Neural progenitor cell (in vitro differentiated cells): Measurements from ENCODE around the gene NGFR. TPM values are rescaled to one million over a fixed set of nuclear protein-coding genes. Genes with fewer than 3 reads are reported as not detected.
A peak's percentile ranks its signal among the peaks of the same experiment; 100 is the strongest.

Source experiments
- DNase-seq: peaks from one replicate; pipeline ENCODE4 v3.0.0-alpha.2; 2016; ENCODE audit warnings: low spot score
- H2AFZ ChIP-seq: fragments of 200-600 bp; sonication (generic); replicated peaks from 2 replicates; pipeline ENCODE4 v1.6.1; 2016; ENCODE audit warnings: antibody characterized with exemption
- H3F3A ChIP-seq: fragments of 200-600 bp; sonication (generic); 2 replicates; pipeline ENCODE4 v1.6.1; 2016; ENCODE audit warnings: antibody characterized with exemption, low read depth
- H3K27ac ChIP-seq: fragments of 200-600 bp; sonication (generic); 2 replicates; pipeline ENCODE4 v1.5.1; 2016; ENCODE audit warnings: mild to moderate bottlenecking
- H3K27me3 ChIP-seq: fragments of 200-600 bp; sonication (generic); 2 replicates; pipeline ENCODE4 v1.6.1; 2016; ENCODE audit warnings: mild to moderate bottlenecking, moderate library complexity
- H3K36me3 ChIP-seq: fragments of 200-600 bp; sonication (generic); 2 replicates; pipeline ENCODE4 v1.5.1; 2016
- H3K4me1 ChIP-seq: fragments of 200-600 bp; sonication (generic); 2 replicates; pipeline ENCODE4 v1.6.1; 2016; ENCODE audit warnings: mixed run types
- H3K4me2 ChIP-seq: fragments of 200-600 bp; sonication (generic); 2 replicates; pipeline ENCODE4 v1.6.1; 2016
- H3K4me3 ChIP-seq: fragments of 200-600 bp; sonication (generic); 2 replicates; pipeline ENCODE4 v1.5.1; 2016
- H3K79me2 ChIP-seq: fragments of 200-600 bp; sonication (generic); 2 replicates; pipeline ENCODE4 v1.6.1; 2016; ENCODE audit warnings: low read depth
- H3K9ac ChIP-seq: fragments of 200-600 bp; sonication (generic); 2 replicates; pipeline ENCODE4 v1.6.1; 2016
- H3K9me3 ChIP-seq: fragments of 200-600 bp; sonication (generic); 2 replicates; pipeline ENCODE4 v1.5.1; 2016; ENCODE audit warnings: low read depth
- H4K20me1 ChIP-seq: fragments of 200-600 bp; sonication (generic); 2 replicates; pipeline ENCODE4 v1.6.1; 2016; ENCODE audit warnings: low read depth
- H3K27ac Mint-ChIP-seq: 3 replicates; pipeline ENCODE4 v1.8.0; 2021; ENCODE audit warnings: mixed read lengths
- H3K27me3 Mint-ChIP-seq: 2 replicates; pipeline ENCODE4 v1.8.0; 2022; ENCODE audit warnings: low read depth, mild to moderate bottlenecking, inconsistent platforms, moderate library complexity, mixed read lengths; ENCODE audit not compliant: insufficient read depth
- H3K36me3 Mint-ChIP-seq: 3 replicates; pipeline ENCODE4 v1.8.0; 2021; ENCODE audit warnings: mixed read lengths
- H3K4me1 Mint-ChIP-seq: 3 replicates; pipeline ENCODE4 v1.8.0; 2021; ENCODE audit warnings: mixed read lengths
- H3K4me3 Mint-ChIP-seq: 3 replicates; pipeline ENCODE4 v1.8.0; 2021; ENCODE audit warnings: mild to moderate bottlenecking, moderate library complexity, mixed read lengths
- H3K9me3 Mint-ChIP-seq: 3 replicates; pipeline ENCODE4 v1.8.0; 2020; ENCODE audit warnings: mixed read lengths
- EZH2 ChIP-seq: fragments of 200-600 bp; sonication (generic); IDR thresholded peaks from 2 replicates; pipeline ENCODE4 v1.6.1; 2017; ENCODE audit warnings: antibody characterized with exemption, mild to moderate bottlenecking, moderate library complexity
- EZH2phosphoT487 ChIP-seq: fragments of 200-600 bp; sonication (generic); IDR thresholded peaks from 2 replicates; pipeline ENCODE4 v1.6.1; 2017; ENCODE audit warnings: antibody characterized with exemption
- total RNA-seq: library from RNA; depleted of rRNA; stranded (reverse); fragments of >200 nt; gene quantifications from 2 replicates; pipeline ENCODE4 v1.2.3, GENCODE V29; 2015; ENCODE audit warnings: low replicate concordance
- TF ChIP-seq, protein P1 (sequence below): fragments of 200-600 bp; sonication (generic); IDR thresholded peaks from 2 replicates; pipeline ENCODE4 v1.5.1; 2017; ENCODE audit warnings: antibody characterized with exemption, mild to moderate bottlenecking

The NGFR gene
- total RNA-seq, 1 donor from 2014 or later, result 6.6 TPM

- Histone ChIP-seq H3K9me3 (no peaks in the 10 kb centered on the region), H3K4me2 (no peak overlapping the region), H4K20me1 (no peaks in the 10 kb centered on the region), H3K79me2 (no peaks in the 10 kb centered on the region), H3K4me1 (peaks cover 24% of the 10 kb centered on the region), H3K27ac (no peak overlapping the region), H3K9ac (no peak overlapping the region), H3K27me3 (peaks cover 3% of the 10 kb centered on the region), H3K36me3 (no peaks in the 10 kb centered on the region), H2AFZ (no peak overlapping the region), H3K4me3 (no peak overlapping the region), H3F3A (peaks cover 13% of the 10 kb centered on the region)
- TF ChIP-seq, protein P1, sequence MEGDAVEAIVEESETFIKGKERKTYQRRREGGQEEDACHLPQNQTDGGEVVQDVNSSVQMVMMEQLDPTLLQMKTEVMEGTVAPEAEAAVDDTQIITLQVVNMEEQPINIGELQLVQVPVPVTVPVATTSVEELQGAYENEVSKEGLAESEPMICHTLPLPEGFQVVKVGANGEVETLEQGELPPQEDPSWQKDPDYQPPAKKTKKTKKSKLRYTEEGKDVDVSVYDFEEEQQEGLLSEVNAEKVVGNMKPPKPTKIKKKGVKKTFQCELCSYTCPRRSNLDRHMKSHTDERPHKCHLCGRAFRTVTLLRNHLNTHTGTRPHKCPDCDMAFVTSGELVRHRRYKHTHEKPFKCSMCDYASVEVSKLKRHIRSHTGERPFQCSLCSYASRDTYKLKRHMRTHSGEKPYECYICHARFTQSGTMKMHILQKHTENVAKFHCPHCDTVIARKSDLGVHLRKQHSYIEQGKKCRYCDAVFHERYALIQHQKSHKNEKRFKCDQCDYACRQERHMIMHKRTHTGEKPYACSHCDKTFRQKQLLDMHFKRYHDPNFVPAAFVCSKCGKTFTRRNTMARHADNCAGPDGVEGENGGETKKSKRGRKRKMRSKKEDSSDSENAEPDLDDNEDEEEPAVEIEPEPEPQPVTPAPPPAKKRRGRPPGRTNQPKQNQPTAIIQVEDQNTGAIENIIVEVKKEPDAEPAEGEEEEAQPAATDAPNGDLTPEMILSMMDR, result no peak
- no peak for DNase-seq
- H3K27me3 Mint-ChIP-seq, result peaks cover 20% of the 10 kb centered on the region
- no peaks in the 10 kb centered on the region for H3K36me3 Mint-ChIP-seq
- H3K4me3 Mint-ChIP-seq, result no peak overlapping the region
- H3K4me1 Mint-ChIP-seq, result peaks cover 8% of the 10 kb centered on the region
- no peak overlapping the region for H3K27ac Mint-ChIP-seq
- H3K9me3 Mint-ChIP-seq, result no peaks in the 10 kb centered on the region
Observed at GRCh38 chr17:49551221-49552069, 56.4 kb downstream of the NGFR start.

- Histone ChIP-seq H3F3A (peaks cover 10% of the 10 kb centered on the region), H2AFZ (no peak overlapping the region), H3K4me1 (peaks cover 17% of the 10 kb centered on the region), H3K4me2 (no peak overlapping the region), H3K36me3 (no peaks in the 10 kb centered on the region), H3K9me3 (no peaks in the 10 kb centered on the region), H3K27ac (no peak overlapping the region), H3K4me3 (no peak overlapping the region), H3K9ac (no peak overlapping the region), H4K20me1 (no peaks in the 10 kb centered on the region), H3K79me2 (no peaks in the 10 kb centered on the region), H3K27me3 (peaks cover 3% of the 10 kb centered on the region)
- no peak overlapping the region for H3K4me3 Mint-ChIP-seq
- no peak for DNase-seq
- no peak for TF ChIP-seq EZH2phosphoT487
- TF ChIP-seq, protein P1, result no peak
- TF ChIP-seq EZH2, result no peak
- no peaks in the 10 kb centered on the region for H3K9me3 Mint-ChIP-seq
- H3K4me1 Mint-ChIP-seq, result peaks cover 6% of the 10 kb centered on the region
- H3K36me3 Mint-ChIP-seq, result no peaks in the 10 kb centered on the region
- H3K27me3 Mint-ChIP-seq, result peaks cover 22% of the 10 kb centered on the region
- H3K27ac Mint-ChIP-seq, result no peak overlapping the region
Observed at GRCh38 chr17:49552070-49552751, 57.1 kb downstream of the NGFR start.

DNA sequence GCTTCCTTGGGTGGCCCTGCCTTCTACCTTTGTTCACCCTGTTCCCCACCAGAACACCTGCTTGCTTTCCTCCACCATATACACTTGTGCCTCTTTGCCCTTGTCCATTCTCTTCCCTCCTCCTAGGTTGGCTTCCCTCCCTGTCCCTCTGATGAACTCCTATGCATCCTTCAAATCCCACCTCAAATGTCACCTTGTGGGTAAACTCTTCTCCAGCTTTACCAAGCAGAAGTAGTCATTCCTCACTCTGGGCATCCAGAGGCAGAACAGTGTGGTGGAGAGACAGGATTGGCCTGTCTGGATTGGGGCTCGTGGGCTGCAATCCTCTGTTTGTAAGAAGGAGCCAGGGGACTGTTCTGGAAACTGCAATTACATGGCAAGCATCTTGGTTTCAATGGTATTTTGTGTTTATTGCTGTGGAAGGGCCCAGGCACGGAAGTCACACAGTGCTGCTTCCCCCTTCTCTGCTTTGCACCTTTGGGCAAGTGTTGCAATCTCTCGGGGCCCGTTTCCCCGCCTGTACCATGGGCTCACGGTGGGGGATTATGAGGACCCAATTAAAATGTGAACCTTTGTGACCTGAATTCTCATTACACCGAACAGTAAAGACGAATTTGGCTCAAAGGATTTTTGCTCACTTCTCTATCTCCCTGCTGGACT, 58.7 kb downstream of the NGFR start:
- Histone ChIP-seq H3K4me2 (no peak overlapping the region), H3K27ac (no peak overlapping the region), H3K27me3 (peaks cover 16% of the 10 kb centered on the region), H3K9me3 (no peaks in the 10 kb centered on the region), H3K79me2 (no peaks in the 10 kb centered on the region), H3F3A (peaks cover 6% of the 10 kb centered on the region), H4K20me1 (no peaks in the 10 kb centered on the region), H3K4me3 (no peak overlapping the region), H3K9ac (no peak overlapping the region), H3K36me3 (no peaks in the 10 kb centered on the region), H3K4me1 (peaks cover 5% of the 10 kb centered on the region), H2AFZ (no peak overlapping the region)
- no peaks in the 10 kb centered on the region for H3K9me3 Mint-ChIP-seq
- peaks cover 9% of the 10 kb centered on the region for H3K4me1 Mint-ChIP-seq
- DNase-seq, result peak; percentile 1
- H3K36me3 Mint-ChIP-seq, result no peaks in the 10 kb centered on the region
- no peak for TF ChIP-seq EZH2
- TF ChIP-seq, protein P1, result no peak
- TF ChIP-seq EZH2phosphoT487, result no peak
- no peak overlapping the region for H3K4me3 Mint-ChIP-seq
- H3K27ac Mint-ChIP-seq, result no peak overlapping the region
- H3K27me3 Mint-ChIP-seq, result peaks cover 23% of the 10 kb centered on the region
